Measurements from ENCODE around the gene MUC2. TPM values are rescaled to one million over a fixed set of nuclear protein-coding genes. Genes with fewer than 3 reads are reported as not detected.

Gene MUC2
- total RNA-seq, 2 experiments from 2014 or later, result not detected

DNA sequence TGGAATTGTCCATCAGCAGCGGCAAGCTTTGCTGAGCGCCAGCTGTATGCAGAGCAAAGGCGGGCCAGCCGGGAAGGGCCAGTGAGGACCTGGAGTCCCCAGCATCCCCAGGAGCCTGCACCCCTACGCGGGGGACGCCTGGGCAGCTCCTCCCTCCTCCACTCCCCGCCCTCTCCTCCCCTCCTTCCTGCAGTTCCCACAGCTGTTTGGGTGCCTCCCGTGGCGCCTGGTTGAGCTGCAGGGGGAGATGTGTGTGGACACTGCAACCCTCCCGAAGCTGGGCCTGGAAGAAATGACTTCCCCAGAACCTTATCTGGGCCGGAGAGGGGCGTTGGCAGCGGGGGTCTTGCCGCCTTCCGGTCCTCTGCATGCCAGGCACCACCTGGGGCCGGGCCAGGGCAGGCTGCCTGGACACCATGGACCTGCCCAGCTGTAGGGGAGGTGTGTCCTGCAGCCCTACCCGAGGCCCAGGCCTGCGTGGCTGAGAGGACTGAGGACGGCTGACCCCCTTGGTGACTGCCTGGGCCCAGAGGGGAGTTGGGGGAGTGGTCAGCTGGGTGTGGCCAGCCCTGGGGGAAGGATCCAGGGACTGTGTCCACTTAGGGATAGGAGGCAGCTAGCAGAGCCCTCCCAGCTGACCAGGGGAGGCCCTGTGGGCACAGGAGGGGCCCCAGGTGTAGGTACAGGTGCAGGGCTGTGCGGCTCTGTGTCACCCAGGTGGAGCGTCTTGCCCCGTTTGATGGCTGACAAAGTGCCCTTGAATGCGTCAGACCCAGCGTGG is 21.4 kb upstream of the MUC2 start:
- Histone ChIP-seq H2AFZ (ENCODE audit: low read length) (no peak overlapping the region), H4K20me1 (ENCODE audit: insufficient read depth, low read length) (no peaks in the 10 kb centered on the region), H3K36me3 (ENCODE audit: insufficient read depth, low read length) (no peaks in the 10 kb centered on the region), H3K79me2 (ENCODE audit: insufficient read depth, low read depth, low read length) (no peaks in the 10 kb centered on the region), H3K9me3 (ENCODE audit: low read length) (no peaks in the 10 kb centered on the region), H3K27ac (ENCODE audit: low read depth, low read length, poor library complexity, severe bottlenecking) (no peak overlapping the region), H3K4me3 (ENCODE audit: low read depth, low read length, poor library complexity, severe bottlenecking) (no peak overlapping the region), H3K4me2 (ENCODE audit: low read length) (no peak overlapping the region), H3K4me1 (ENCODE audit: insufficient read depth, low read length, poor library complexity, severe bottlenecking) (no peaks in the 10 kb centered on the region), H3K9me2 (ENCODE audit: insufficient read depth, low read length) (no peaks in the 10 kb centered on the region)
- no peak for DNase-seq (ENCODE audit: low spot score)
- intact Hi-C loops (cut with micrococcal nuclease; ENCODE audit: unreplicated experiment), result no loop called here
- ChIA-PET CTCF (ENCODE audit: unreplicated experiment) (interaction anchor here (0.5 kb wide), 1 partner anchor 29 kb away, joined by 4 read pairs; no protein-coding TSS in a partner anchor), POLR2A (no interaction called here)
- no peak for TF ChIP-seq EZH2phosphoT487 (IDR thresholded peaks at IDR 0.05; ENCODE audit: borderline replicate concordance, low read depth, low read length)
- TF ChIP-seq, protein P1, sequence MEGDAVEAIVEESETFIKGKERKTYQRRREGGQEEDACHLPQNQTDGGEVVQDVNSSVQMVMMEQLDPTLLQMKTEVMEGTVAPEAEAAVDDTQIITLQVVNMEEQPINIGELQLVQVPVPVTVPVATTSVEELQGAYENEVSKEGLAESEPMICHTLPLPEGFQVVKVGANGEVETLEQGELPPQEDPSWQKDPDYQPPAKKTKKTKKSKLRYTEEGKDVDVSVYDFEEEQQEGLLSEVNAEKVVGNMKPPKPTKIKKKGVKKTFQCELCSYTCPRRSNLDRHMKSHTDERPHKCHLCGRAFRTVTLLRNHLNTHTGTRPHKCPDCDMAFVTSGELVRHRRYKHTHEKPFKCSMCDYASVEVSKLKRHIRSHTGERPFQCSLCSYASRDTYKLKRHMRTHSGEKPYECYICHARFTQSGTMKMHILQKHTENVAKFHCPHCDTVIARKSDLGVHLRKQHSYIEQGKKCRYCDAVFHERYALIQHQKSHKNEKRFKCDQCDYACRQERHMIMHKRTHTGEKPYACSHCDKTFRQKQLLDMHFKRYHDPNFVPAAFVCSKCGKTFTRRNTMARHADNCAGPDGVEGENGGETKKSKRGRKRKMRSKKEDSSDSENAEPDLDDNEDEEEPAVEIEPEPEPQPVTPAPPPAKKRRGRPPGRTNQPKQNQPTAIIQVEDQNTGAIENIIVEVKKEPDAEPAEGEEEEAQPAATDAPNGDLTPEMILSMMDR (conservative IDR thresholded peaks at IDR 0.05; ENCODE audit: low read length), result no peak
- no TSS peak for BruUV-seq (replicated peaks)

DNA sequence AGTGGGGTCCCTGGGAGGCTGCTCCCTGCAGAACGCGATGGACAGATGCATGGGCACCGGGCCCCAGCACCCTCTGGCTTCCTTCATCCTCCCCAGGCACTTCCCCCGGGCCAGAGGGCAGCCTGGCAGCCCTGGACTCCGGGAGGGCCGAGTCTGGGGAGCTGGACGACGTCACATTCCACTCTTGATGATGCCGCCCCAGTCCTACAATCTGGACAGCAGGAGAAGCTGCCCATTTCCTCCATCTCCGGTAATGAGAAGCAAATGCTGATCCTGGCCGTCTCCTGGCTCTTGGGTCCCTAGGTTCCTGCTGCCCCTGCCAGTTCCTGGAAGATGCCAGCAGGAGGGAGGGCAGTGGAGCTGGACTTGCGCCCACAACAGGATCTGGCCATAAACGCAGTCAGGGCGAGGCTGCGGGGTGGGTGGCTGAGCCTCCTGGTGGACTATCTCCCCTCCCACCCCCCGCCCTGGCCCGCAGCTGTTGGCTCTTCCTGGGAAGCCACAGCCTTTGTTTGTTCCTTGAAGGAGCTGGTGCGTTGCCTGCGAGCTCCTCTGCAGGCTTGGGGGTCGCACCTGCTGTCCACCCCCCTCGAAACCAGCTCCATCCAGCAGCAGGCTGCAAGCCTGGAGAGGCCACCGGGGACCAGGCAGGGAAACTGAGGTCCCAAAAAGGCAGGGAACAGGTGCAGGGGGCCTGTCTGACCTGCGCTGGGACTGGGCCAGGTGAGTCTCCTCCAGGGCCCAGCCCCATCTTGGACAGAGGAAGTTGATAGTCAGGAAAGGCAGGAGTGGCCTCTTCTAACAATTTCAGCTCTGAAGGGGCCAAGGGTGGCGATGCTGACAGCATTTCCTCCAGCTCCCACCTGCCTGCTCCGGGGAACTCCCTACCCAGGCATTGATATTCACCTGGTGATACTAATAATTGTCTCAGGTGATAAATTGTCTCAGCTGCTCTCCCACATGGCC is 20.2 kb upstream of the MUC2 start:
- DNase-seq (ENCODE audit: low spot score), result no peak
- H3K27ac ChIP-seq (ENCODE audit: low read depth, low read length, poor library complexity, severe bottlenecking), result no peak overlapping the region
- H3K9me3 ChIP-seq (ENCODE audit: low read length), result no peaks in the 10 kb centered on the region
- H3K79me2 ChIP-seq (ENCODE audit: insufficient read depth, low read depth, low read length), result no peaks in the 10 kb centered on the region
- CTCF ChIA-PET (ENCODE audit: unreplicated experiment), result interaction anchor here (0.6 kb wide), 1 partner anchor 111 kb away, joined by 3 read pairs; no protein-coding TSS in a partner anchor
- H3K4me3 ChIP-seq (ENCODE audit: low read depth, low read length, poor library complexity, severe bottlenecking), result no peak overlapping the region
- no peak overlapping the region for H3K4me2 ChIP-seq (ENCODE audit: low read length)
- no peak for TF ChIP-seq EZH2phosphoT487 (IDR thresholded peaks at IDR 0.05; ENCODE audit: borderline replicate concordance, low read depth, low read length)
- TF ChIP-seq, protein P1 (conservative IDR thresholded peaks at IDR 0.05; ENCODE audit: low read length), result no peak
- H4K20me1 ChIP-seq (ENCODE audit: insufficient read depth, low read length), result no peaks in the 10 kb centered on the region
- H3K9me2 ChIP-seq (ENCODE audit: insufficient read depth, low read length), result no peaks in the 10 kb centered on the region
- H2AFZ ChIP-seq (ENCODE audit: low read length), result no peak overlapping the region
- no TSS peak for BruUV-seq (replicated peaks)
- no peaks in the 10 kb centered on the region for H3K36me3 ChIP-seq (ENCODE audit: insufficient read depth, low read length)
- H3K4me1 ChIP-seq (ENCODE audit: insufficient read depth, low read length, poor library complexity, severe bottlenecking), result no peaks in the 10 kb centered on the region
- POLR2A ChIA-PET, result no interaction called here
- intact Hi-C loops (cut with micrococcal nuclease; ENCODE audit: unreplicated experiment), result no loop called here
